HG03280 (cell line): Measurements from ENCODE around the gene MAS1.
"Not testable (repeated sequence)": the region's sequence is repeated elsewhere in the genome, so short reads cannot be mapped to it uniquely, and the experiment has no call there.

Source experiments
- ATAC-seq: cut with Tn5 transposase; IDR thresholded peaks from one replicate; pipeline ENCODE4 v1.9.1; 2021; ENCODE audit warnings: mild to moderate bottlenecking, moderate library complexity; ENCODE audit not compliant: unreplicated experiment

Gene MAS1

GRCh38 chr6:159915397-159915796, 24.6 kb downstream of the MAS1 start:
- no peak for ATAC-seq

GRCh38 chr6:159916237-159916636, 25.4 kb downstream of the MAS1 start:
- no peak for ATAC-seq

GRCh38 chr6:159916752-159917151, 26.0 kb downstream of the MAS1 start:
- ATAC-seq = no peak

- ATAC-seq = no peak
These were observed 28.3 kb downstream of the MAS1 start for GRCh38 chr6:159919011-159919511.

GRCh38 chr6:159919800-159920199, 29.0 kb downstream of the MAS1 start:
- ATAC-seq = no peak

- not testable (repeated sequence) for ATAC-seq
These were observed 33.4 kb downstream of the MAS1 start for GRCh38 chr6:159924150-159924549.

- ATAC-seq = no peak
These were observed 35.9 kb downstream of the MAS1 start for GRCh38 chr6:159926542-159927203.

- no peak for ATAC-seq
These were observed 39.0 kb downstream of the MAS1 start for GRCh38 chr6:159929819-159930218.

GRCh38 chr6:159931112-159931511, 40.3 kb downstream of the MAS1 start:
- ATAC-seq = peak; percentile 92

- peak; percentile 4 for ATAC-seq
These were observed 41.1 kb downstream of the MAS1 start for GRCh38 chr6:159931846-159932245.

- no peak for ATAC-seq
These were observed 42.3 kb downstream of the MAS1 start for GRCh38 chr6:159933077-159933476.

- no peak for ATAC-seq
These were observed 43.4 kb downstream of the MAS1 start for GRCh38 chr6:159934181-159934580.

GRCh38 chr6:159935065-159935464, 44.3 kb downstream of the MAS1 start:
- no peak for ATAC-seq

- ATAC-seq = no peak
These were observed 44.8 kb downstream of the MAS1 start for GRCh38 chr6:159935633-159936032.

GRCh38 chr6:159939591-159940016, 48.8 kb downstream of the MAS1 start:
- ATAC-seq = no peak
